GM19023 (cell line): ENCODE data around the gene CPNE2.
"Not testable (repeated sequence)": the region's sequence is repeated elsewhere in the genome, so short reads cannot be mapped to it uniquely, and the experiment has no call there.

ENCODE experiments used
- ATAC-seq: cut with Tn5 transposase; IDR thresholded peaks from one replicate; pipeline ENCODE4 v1.9.1; 2021; ENCODE audit warnings: mild to moderate bottlenecking, moderate library complexity; ENCODE audit not compliant: unreplicated experiment

The CPNE2 gene

GRCh38 chr16:57189527-57189926 lies 97.1 kb downstream of the CPNE2 start:
- not testable (repeated sequence) for ATAC-seq

DNA sequence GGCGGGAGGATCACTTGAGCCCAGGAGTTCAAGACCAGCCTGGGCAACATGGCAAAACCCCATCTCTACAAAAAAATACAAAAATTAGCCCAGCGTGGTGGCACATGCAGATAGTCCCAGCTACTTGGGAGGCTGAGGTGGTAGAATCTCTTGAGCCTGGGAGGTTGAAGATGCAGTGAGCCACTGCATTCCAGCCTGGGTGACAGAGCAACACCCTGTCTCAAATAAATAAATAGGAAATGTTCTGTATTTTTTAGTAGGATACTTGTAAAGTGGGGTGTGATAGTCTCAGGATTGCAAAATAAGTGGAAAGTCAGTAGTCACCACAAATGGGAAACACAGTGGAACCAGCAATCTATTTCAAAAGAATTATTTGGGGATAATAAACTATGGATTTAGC lies 97.8 kb downstream of the CPNE2 start:
- ATAC-seq, result no peak

DNA sequence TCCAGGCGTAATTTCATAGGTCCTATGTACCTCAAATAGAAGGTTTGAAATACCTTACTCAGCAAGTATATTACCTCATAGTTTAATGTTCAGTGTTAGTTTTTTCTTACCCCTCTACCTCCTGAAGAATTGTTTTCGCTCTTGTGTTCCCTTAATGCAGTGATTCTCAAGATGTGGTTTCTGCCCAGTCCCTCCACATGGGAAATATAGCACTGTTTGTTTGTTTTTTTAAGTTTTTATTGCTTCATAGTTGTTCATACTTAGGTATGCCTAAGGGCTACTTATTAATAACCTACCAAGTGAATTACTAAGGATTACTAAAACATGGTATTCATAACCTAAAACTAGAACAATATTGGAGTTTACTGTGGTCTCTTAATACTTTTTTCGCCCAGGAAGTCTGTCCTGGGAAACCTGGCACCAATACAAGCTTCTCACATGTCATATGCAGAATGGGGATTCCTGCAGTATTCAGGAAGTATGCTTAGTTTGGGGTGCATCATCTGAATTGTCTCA lies 98.7 kb downstream of the CPNE2 start:
- ATAC-seq, result no peak

- ATAC-seq, result no peak
These were observed 99.8 kb downstream of the CPNE2 start for GRCh38 chr16:57192146-57192545.

GRCh38 chr16:57192720-57193486 lies 100.5 kb downstream of the CPNE2 start:
- no peak for ATAC-seq

DNA sequence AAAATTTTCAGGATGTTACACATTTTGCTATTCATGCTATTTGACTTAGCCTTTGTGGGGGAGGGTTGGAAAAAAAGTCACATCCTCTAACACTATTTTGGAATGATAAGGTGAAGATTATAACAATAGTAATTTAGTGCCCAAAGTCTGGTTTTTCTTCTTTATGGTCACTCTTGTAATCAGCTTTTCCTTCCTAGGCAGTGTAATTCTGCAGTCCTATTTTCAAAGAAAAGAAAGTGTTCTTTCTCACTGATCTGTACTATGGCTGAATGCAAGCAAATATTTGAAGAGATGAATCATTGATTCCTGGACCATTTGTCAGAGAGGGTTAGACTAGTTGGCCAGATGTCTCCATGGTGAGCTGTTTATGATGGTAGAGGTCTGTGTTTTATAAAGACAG lies 102.1 kb downstream of the CPNE2 start:
- no peak for ATAC-seq

GRCh38 chr16:57196286-57196685 lies 103.9 kb downstream of the CPNE2 start:
- ATAC-seq, result no peak

DNA sequence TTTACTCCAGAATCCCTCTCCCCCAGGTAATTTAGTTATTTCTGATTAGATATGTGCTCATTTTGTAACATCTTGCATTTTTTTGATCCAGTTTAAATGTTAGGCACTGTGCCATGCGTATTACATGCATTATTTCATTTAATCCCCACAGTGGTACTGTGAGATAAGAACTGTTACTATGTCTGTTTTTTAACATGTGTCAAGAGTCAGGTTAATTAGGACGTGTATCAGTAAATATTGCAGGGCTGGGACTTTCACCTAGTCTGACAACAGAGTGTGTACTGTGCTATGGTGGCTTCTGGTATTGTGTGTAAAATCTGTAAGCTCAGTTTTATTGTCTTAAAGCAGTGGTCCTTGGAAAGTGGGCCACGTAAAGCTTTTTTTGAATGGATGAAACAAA lies 104.4 kb downstream of the CPNE2 start:
- ATAC-seq, result no peak
